Frontal cortex (tissue), 4 donors: Measurements from ENCODE around the gene SFMBT1. TPM values are rescaled to one million over a fixed set of nuclear protein-coding genes. Genes with fewer than 3 reads are reported as not detected.

Source experiments
- DNase-seq, 2 donors: peaks; one replicate each; pipeline ENCODE4 v3.0.0; 2012; ENCODE audit warnings: low spot score in 2 of 2
- FAIRE-seq: peaks from 2 replicates; lab custom pipeline; 2012; peaks lifted over from hg19 to GRCh38; lab: Jason Lieb, UNC
- total RNA-seq: library from RNA; depleted of rRNA; stranded (reverse); fragments of >200 nt; gene quantifications from one replicate; pipeline ENCODE4 v1.2.3, GENCODE V29; 2014
- donor health status: control.
- donor health status: control.
- donor health status: control.

The SFMBT1 gene
- total RNA-seq, 1 donor from 2014 or later: 22.8 TPM

DNA sequence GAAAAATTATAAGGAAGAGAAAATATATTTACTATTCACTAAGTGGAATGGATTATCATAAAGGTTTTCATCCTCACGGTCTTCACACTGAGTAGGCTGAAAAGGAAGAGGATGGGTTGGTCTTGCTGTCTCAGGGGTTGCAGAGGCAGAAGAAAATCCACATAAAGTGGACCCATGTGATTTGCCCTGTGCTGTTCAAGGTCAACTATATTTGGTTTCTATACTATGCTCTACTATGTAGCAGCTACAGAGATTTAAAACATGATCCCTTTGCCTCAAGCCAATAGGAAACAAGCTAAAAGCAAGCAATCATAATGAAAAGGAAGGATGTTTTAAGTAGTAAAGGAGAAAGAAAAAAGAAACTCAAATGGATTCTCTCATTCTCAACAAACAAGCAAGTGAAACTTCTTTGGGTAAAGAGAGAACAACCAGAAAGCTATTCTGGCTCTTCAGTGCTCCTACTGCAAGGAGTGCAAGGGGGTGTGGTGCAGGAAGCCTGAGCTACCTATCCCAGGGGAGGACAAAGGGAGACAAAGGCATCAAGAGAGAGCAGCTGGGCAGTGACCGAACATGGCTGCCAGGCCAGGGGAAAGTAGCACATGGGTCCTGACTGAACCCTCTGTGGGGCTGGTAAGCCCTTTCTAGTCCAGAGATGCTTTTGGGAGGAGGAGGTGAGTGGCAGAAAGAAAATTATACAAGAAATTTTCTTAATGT is 35.9 kb downstream of the SFMBT1 start:
- DNase-seq: no peak
- FAIRE-seq: no peak

DNA sequence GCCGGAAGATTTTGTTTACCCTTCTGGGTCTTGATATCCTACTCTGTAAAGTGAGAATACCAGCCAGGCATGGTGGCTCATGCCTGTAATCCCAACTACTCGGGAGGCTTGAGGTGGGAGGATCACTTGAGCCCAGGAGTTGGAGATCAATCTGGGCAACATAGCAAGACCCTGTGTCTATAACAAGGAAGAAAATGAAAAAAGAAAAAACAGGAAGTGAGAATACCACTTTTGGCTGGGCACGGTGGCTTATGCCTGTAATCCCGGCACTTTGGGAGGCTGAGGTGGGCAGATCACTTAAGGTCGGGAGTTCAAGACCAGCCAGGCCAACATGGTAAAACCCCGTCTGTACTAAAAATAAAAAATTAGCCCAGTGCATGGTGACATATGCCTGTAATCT is 36.9 kb downstream of the SFMBT1 start:
- DNase-seq (no peak), FAIRE-seq (no peak)

DNA sequence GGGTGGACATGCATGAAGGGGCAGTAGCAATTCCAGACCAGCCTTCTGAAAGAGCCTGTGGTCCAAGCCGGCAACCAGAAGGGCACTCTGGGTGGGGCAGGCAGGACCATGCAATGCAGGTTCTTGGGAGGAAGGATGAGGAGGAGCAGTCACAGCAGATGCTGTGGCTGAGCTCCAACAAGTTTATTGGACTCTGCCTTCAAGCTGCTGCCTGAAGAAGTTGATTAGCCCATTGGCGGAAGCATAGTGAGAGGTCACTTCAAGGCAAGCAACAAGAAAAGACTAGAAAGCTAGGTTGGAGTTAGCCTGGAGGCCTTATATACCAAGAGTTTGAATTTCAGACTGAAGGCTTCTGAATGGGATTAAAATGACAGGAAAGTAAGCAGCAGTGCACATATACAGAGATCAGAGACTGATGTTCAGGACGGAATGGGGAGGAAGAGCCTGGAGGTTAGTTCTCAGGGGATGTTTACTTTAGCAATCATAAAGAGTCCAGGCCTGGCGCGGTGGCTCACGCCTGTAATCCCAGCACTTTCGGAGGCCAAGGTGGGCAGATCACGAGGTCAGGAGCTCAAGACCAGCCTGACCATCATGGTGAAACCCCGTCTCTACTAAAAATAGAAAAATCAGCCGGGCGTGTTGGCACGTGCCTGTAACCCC is 39.9 kb downstream of the SFMBT1 start:
- no peak for DNase-seq
- no peak for FAIRE-seq

DNA sequence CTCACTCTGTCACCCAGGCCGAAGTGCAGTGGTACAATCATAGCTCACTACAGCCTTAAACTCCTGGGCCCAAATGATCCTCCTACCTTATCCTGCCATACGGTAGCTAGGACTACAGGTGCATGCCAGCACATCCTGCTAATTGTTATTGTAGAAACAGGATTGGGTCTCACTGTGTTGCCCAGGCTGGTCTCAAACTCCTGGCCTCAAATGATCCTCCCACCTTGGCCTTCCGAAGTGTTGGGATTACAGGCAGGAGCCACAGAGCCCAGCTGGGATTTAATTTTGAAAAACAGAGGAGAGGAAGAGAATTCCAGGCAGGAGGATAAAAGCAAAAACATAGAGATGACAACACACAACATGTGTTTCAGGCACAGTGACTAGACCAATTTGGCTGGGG is 40.5 kb downstream of the SFMBT1 start:
- FAIRE-seq (no peak), DNase-seq (no peak)

DNA sequence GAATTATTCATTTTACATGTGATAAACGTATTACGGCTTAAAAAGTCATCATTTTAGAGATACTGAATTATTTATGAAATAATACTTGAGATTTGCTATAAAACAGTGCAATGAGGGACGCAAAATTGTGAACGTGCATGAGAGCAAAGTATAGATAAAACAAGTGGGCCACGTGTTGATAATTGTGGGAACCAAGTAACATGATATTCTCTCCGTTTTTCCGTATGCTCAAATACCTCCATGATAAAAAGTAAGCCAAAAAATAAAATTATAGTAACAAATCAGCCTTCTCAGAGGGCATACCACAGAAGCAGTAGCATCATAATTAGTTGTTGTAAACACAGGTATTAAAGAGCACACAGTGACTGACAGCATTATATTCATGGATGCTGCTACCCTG is 42.6 kb downstream of the SFMBT1 start:
- no peak for DNase-seq
- no peak for FAIRE-seq

DNA sequence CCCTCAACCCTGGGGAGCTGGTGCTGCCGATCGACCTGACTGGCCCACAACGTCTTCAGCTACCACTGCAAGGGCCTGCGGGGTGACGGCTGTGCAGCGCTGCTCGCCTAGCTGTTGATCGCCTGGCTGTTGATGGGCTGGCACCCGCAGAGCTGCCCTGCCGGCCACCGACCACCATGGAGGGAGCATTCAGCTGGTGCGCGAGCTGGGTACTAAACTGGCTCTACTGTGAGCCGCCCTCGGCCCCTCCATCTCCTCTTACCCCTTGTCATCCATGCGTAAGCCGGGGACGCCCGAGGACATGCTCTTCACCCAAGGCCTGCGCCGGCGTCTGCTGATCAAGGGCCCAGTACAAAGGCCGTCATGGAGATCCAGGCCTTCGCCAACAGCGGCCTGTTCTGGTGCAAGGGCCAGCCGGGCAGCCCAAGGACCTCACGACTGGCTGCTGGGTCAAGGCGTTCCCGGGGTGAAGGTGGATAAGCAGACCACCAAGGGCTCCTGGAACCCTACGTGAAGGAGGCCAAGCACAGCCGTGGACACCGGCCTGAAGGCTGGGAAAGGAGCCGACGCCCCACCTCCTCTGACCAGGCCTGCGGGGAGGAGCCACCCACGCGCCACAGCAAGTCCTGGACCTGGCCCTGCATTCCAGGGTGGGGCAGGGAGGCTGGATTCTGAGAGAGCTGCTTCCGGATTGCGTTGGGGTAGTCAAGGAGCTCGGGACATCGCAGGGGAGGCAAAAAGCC is 46.9 kb downstream of the SFMBT1 start:
- FAIRE-seq: no peak
- no peak for DNase-seq

DNA sequence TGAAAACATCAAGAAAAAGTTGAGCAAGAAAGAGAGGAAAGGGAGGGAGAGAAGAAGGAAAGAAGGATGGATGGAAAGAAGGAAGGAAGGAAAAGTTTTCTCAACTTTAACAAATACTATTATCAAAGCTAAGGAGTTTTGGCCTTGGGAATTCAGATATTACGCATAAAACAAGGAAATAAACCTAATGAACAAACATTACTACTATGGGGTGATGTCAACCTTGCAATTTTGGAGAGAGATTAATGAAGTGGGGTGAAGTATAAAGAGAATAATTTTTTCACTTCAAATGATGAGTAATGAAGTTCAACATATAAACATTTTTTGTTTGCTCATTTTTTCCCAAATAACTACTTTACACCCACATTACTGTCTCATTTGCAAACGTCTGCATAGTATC is 55.2 kb downstream of the SFMBT1 start:
- DNase-seq (no peak), FAIRE-seq (no peak)

DNA sequence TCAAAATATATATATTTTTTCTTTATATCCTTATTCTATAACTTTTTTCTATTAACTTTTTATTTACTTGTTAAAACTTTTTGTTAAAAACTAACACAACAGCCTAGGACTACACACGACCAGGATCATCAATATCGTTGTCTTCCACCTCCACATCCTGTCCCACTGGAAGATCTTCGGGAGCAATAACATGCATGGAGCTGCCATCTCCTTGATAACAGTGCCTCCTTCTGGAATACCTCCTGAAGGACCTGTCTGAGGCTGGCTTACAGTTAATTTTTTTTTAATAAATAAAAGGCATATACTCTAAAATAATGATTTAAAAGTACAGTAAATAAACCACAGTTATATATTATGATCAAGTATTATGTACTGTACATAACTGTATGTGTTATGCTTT is 58.9 kb downstream of the SFMBT1 start:
- FAIRE-seq: no peak
- DNase-seq: no peak

DNA sequence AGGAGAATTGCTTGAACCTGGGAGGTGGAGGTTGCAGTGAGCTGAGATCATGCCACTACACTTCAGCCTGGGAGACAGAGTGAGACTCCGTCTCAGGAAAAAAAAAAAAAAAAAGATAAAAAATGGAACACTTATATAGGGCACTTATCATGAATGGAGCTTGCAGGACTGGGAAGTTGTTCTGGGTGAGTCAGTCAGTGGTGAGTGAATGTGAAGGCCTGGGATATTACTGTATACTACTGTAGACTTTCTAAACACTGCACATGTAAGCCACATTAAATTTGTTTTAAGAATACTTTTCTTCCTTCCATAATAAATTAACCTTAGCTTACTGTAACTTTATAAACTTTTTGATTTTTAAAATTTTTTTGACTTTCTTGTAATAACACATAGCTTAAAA is 59.8 kb downstream of the SFMBT1 start:
- no peak for FAIRE-seq
- DNase-seq: no peak

DNA sequence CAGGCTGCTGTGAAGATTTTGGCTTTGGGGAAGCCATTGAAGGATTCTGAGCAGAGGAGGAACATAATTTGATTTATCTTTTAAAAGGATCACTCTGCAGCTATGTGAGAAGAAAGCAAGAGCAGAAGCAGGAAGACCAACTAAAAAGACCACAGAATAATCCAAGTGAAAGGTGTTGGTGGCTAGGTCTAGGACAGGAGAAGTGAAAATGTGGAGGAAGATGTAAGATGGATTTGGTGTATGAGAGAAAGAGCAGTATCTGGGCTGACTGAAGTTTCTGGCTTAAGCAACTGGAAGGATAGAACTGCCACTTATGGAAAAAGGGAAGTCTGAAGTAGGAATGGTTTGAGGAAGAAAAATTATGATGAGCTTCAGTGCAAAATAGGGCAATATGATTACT is 62.0 kb downstream of the SFMBT1 start:
- FAIRE-seq (no peak), DNase-seq (no peak)

DNA sequence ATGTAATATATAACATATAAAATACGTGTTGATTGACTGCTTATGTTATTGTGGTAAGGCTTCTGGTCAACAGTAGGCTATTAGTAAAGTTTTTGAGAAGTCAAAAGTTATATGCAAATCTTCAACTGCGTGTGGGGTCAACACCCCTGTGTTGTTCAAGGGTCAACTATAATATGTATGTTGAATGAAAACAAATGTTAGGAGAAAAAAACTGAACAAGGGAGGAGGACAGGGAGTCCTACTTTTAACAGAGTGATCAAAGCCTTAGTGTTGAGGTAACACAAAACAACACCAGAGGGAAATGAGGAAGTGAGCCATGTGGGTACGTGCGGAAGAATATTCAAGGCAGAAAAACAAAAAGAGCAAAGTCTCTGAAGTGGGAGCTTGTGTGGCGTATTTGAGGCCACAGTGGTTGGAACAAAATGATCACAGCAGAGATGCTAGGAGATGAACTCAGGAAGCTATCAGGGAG is 62.5 kb downstream of the SFMBT1 start:
- DNase-seq: no peak
- no peak for FAIRE-seq

DNA sequence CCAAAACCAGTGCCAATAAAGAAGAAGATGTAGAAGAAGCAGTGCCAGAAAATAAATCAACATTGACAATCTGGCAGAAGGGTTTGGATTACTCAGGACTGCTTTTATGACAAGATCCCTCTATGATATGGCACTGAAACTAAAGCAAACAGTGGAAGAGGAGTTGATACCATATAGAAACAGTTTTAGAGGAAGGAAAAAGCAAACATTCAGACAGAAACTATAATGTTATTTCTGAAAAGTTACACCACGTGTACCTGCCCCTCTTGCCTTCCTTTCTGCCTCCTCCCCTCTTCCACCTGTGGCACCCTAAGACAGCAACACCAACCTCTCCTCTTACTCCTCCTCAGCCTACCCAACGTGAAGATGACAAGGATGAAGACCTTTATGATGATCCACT is 63.0 kb downstream of the SFMBT1 start:
- FAIRE-seq (no peak), DNase-seq (no peak)

DNA sequence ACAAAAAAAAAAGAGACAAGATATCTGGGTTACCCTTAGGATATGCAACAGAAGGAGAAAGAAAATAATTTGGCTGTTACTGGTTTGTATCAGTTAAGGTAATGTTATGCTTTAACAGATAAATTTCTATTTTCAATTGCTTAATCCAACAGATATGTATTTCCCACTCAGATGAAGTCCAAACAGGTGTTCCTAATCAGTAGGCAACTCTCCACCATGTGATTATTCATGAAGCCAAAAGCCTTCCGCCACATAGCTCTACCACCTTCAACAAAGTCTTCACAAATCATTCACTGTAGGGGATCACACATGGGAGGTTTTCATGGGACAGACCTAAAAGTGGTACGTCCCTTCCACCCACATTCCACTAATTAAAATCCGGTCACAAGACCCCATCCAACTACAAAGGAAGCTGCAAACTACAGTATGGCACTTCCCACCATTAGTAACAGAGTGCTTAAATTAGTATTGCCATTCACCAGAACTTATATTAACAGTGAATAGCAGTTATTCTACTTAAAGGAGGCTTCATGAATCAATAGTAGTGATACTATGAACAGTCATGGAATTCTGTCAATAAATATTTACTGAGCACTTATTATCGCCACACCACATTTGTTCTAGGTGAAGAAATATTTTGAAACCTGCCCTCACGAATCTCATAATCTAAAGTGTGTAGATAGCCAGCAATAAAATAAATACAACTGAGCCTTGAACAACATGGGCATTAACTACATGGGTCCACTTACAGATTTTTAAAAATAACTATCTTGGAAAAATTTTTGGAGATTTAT is 66.5 kb downstream of the SFMBT1 start:
- DNase-seq: no peak
- no peak for FAIRE-seq

DNA sequence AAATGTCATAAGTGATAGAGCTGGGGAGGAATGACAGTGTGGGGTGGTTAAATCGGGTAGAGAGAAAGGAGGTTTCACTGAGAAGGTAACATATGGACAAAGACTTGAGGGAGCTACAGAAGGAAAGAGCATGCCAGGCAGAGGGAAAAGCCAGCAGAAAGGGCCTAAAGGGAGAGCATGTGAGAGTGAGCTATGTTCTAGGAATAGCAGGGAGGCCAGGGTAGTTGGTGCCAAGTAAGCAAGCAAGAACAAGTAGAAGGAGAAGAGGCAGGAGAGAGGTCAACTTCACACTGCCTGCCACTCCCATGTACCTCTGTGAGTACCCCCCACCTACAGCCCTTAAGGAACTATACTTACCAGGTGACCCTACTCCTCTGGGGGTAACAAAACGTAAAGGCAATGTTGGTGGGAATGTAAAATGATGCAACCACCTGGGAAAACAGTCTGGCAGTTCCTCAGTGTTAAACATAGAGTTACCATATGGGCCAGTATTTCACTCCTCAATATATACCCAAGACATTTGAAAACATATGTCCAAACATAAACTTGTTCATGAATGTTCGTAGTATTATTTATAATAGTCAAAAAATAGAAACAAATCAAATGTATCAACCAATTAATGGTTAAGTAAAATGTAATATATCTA is 67.6 kb downstream of the SFMBT1 start:
- FAIRE-seq: no peak

DNA sequence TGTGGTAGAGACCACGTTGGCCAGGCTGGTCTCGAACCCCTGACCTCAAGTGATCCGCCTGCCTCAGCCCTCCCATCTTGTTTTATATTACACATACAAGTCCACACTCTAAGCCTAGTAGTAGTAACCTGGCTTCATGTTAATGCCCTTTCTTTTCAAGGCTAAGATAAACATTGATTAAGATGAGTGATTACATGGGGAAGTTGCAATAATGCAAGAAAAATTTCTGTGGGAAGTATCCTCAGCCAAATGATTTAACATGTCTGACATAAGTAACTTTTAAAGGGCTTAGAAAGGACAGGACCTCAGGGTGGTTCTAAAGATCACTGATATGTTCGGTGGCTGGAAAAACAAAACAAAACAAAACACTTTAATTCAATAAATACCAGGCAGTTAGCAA is 72.1 kb downstream of the SFMBT1 start:
- DNase-seq: no peak
- no peak for FAIRE-seq

More for the DNA sequence above, 67.6 kb downstream of the SFMBT1 start:
- no peak for DNase-seq

DNA sequence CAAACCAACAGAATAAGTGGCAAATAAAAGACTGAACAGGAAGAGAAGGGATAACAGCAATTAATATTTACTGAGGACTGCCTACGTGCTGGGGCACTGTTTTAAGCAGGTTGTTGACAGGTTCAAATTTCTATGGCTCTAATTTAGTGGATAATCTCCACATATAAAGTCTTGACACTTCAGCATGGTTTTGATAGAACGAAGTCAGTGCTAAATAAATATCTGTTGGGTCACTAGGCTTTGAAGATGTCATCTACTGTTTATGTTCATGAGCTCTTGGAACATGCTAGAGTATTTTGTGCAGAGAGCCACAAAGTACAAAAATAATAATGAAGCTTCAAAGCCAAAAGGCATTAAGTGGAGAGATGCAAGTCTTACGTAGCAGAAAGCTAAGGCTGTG is 74.0 kb downstream of the SFMBT1 start:
- DNase-seq (no peak), FAIRE-seq (no peak)

DNA sequence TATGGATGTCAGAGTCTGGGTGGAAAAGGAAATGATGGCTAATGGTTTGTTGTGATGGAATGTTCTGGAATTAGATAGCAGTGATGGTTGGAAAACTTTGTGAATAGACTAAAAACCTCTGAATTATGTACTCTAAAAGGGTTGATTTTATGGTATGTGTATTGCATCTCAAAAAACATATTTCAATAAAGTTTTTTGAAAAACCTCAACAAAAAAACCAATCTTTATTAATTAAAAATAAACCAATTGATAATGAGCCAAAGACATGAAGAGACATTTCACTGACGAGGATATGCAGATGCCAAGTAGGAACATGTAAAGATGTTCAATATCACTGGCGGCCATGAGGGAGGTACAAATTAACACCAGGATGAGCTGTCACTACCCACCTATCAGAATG is 78.5 kb downstream of the SFMBT1 start:
- DNase-seq (no peak), FAIRE-seq (no peak)

DNA sequence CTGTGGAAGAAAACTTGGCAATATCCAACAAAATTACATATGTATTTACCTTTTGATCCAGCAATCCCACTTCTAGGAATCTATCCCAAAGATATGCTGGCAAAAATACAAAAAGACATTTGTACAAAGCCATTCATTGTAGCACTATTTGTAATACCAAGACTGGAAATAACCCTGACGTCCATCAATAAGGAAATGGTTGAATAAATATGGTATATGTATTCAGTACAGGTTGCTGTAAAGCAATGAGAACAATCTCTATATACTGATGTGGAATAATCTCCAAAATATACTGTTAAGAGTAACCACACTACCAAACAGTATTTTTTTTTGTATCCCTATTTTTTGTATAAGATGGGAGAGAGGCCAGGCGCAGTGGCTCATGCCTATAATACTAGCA is 83.7 kb downstream of the SFMBT1 start:
- FAIRE-seq (no peak), DNase-seq (no peak)

DNA sequence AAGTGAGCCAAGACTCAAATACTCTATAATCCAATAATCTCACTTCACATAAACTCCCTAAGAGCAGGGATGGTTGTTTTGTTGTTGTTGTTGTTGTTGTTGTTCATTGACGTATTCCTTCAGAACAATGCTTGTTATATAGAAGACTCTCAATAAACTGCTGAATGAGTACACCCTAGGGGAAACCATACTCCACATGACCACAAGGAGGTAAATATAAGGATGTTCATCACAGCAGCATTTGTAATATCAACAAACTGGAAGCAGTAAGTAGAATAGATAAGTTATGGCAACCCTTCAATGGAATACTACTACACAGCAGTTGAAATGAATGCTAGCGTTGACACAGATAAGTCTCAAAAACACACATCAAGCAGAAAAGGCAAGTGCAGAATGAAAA is 86.1 kb downstream of the SFMBT1 start:
- FAIRE-seq: no peak
- DNase-seq: no peak

DNA sequence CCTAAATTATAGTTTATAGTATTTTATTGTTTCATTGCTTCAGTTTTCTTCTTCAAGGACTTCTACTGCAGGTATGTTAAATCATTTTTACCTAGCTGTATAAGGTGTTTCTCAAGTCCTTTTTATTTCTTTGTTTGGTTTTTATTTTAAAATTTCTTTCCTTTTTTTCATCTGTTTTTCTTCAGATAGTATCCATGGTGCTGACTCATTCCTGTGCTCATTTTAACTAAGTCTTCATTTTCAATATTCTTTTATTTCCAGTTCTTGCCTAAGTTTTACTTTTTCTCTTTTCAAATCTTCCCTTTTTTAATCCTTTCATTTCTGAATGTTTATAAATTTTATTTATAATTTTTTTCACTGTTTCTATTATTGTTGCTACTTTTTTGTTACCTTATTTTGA is 106.3 kb downstream of the SFMBT1 start:
- peak; percentile 83 for FAIRE-seq
- no peak for DNase-seq
